ENCODE measurements around the gene FAM168B.

Gene FAM168B

GRCh38 chr2:131055169-131056065, 37.8 kb downstream of the FAM168B start:
- no peak for DNase-seq

DNA sequence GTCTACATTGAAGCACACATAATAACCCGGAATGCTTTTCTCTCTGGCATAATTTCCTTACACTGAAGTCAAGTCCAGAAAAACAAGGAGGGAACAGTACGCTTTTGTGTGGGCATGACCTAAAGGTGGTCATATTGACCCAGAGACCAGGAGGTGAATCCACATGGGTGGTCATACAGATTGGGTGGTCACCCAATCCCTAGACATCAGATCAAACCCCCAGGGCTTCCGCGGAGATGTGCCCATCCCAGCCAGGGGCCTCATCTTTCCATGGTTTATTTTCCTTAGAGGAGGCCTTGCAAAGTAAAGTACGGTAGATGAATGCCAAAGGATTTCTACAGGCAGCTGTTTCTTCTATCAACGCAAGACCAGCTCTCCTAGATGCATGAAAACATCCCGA, 38.8 kb downstream of the FAM168B start:
- no peak for DNase-seq

GRCh38 chr2:131052741-131053263, 40.5 kb downstream of the FAM168B start:
- DNase-seq, result no peak

DNA sequence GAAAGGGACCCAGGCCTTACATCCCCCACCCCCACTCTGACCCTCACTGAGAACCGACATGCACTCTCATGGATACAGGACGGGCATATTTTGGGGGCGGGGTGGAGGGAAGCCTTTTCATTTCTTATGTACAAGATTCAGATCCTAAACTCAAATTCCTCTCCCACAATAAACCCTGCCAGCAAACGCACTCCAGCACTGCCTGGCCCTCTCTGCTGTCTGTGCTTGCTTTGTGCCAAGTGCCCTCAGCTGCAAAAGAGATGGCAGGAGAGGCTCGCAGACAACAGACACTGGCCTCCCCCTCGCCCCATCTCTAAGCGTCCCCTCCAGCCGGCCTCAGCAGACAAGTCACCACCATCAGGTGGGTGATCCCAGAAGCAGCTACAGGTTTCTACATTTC, 42.4 kb downstream of the FAM168B start:
- peak in 2 of 14 donors; percentile 11 to 29 for DNase-seq

- no peak for DNase-seq
Observed at GRCh38 chr2:131049150-131049718, 44.0 kb downstream of the FAM168B start.

DNA sequence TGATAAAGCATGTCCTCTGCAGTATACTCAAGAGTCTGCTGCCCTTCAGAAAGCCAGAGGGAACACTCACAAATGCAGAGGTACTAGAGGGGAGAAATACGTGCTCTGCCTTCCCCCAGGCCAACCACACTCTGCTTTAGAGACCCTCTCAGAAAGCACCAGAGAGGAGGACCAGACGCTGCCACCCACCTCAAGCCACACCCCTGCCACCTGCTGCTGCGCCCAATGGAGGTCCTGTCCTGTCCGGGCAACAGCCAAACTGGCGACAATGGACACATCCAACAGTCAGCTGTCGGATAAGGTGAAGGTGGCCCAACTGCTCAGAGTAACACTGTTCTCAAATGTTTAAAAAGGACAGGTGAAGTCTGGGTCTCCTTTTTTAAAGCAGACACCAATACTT, 44.6 kb downstream of the FAM168B start:
- DNase-seq, result no peak

- DNase-seq, result no peak
Observed at GRCh38 chr2:131047920-131048560, 45.2 kb downstream of the FAM168B start.

DNA sequence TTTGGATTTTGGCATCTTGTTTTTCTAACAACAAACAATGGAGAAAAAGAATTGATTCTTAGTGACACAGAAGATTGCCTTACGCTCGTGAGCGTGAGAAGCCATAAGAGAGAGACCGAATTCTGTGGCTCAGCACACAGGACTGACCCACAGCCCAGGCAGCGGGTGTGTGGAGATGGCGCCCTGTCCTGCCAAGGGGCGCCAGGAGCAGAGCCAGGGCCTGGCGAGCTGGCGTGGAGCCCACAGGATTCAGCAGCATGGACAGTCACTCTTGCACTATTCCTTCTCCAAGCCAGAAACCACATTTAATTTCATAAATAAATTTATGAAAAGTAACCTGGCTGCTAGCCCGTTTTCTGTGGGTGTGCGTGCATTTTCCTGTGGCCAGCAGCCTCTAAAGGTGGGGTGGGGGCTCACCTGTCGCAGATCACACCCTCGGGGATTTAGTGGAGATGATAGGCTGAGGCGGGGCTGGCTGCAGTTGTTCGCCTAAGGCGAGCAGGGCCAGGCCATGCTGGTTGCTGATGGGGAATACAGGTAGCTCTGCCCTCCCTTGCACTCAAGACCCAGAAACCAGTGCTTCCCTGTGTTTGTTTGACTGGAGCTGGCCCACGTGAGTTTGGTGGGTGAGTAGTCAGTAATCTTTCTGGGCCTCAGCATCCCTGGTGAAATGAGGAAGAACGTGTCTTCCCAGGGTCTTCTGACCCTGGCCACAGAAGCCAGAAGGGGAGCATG, 46.2 kb downstream of the FAM168B start:
- peak in 2 of 14 donors; percentile 40 to 69 for DNase-seq

DNA sequence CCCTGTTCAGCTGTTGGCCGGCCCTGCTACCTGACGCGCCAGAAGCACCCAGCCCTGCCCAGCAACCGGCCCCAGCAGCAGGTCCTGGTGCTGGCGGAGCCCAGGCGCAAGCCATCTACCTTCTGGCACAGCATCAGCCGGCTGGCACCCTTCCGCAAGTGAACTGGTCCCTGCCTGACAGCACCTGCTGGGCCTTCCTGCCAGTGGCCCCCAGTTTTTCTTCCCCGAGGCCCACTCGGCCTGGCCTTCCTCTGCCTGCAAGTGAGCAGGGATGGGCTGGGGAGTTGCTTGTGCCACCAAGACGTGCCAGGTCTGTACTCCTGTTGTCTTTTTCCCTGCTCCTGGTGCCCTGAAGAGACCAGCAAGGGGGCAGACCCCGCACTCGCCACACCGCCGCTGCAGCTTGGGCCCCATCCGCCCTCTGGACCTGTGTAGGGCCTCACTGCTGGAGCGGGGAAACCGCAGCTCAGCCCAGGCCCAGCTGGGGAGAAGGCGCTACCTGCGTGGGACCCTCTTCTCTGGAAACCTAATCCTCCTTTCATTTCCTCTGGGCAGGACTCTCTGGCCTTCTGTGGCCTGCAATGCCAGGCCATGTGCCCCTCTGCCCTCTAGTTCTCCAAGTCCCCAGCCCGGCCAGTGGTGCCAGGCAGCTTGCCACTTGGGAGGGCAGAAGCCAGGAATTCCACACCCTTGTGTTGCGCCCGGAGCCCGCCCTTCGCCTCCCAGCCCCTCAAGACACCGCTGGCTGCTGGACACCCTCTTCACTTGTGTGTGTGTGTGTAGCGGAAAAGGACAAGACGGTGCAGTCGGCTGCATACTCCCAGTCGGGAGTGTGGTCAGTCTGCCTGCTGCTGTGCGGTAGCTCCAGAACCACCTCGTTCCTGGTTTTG, 47.0 kb downstream of the FAM168B start:
- peak in 3 of 14 donors; percentile 37 to 49 (median 46) for DNase-seq

DNA sequence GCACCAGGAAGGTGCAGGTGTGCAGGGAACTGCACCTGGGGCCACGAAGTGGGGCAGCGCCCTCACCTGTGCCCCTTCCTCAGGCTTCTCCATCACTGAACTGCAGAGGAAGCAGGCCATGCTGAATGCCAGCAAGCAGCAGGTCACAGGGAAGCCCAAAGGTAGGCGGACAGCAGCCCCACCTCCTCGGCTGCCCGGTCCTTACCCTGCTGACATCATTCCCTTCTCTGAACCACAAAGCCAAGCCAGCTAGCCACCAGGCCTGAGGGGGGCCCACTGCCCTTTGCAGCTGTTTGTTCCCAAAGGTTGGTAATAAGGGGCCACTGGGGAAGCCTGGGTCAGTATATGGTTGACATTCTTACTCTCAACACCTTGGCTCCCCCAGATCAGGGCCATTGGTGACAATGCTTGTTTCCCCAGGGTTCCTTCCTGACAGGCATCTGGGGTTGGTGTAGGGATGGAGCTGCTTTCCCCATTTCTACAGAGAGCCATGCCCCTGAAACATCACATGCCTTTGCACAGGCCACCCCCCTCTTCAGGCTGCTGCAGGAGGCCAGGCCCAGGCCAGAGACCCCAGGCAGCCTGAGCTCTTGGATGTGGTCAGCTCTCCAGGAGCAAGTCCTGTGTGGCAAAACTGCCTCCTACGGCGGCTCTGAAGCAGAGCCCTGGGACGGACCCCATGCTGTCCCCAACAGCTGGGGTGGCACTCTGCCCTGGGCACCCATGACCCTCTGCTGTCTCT, 47.8 kb downstream of the FAM168B start:
- DNase-seq, result no peak

GRCh38 chr2:131044757-131045150, 48.5 kb downstream of the FAM168B start:
- DNase-seq, result no peak

- no peak for DNase-seq
Observed at GRCh38 chr2:131044075-131044756, 49.0 kb downstream of the FAM168B start.

GRCh38 chr2:131043199-131044074, 49.8 kb downstream of the FAM168B start:
- DNase-seq, result no peak

- no peak for DNase-seq
Observed at GRCh38 chr2:131042148-131042775, 51.0 kb downstream of the FAM168B start.

DNA sequence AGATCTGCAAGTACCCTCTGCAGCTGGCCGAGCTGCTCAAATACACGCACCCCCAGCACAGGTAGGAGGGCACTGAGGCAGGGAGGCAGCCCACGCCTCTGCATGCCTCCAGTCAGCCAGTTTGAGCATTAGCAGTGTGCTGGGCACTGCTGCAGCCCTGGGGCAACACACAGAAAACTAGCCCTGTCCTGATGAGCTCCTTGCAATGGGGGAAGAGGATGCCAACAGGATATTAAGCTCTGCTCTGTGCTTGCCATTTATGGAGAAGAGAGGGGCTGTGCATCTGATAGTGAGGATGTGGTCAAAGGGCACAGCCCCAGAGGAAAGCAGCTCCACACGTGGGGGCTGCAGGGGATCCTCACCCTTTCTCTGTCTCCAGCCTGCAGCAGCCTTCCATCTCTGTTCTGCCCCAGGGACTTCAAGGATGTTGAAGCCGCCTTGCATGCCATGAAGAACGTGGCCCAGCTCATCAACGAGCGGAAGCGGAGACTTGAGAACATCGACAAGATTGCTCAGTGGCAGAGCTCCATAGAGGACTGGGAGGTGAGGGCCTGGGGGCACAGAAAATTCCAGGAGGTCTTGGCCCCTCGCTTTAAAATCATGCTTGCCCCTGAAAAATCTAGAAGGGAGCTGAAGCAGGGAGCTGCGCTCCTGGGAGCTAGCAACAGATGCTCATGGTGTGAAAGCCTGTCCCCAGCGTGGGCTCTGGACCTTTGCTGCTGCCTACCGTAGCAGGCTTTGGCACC, 51.7 kb downstream of the FAM168B start:
- DNase-seq, result no peak

DNA sequence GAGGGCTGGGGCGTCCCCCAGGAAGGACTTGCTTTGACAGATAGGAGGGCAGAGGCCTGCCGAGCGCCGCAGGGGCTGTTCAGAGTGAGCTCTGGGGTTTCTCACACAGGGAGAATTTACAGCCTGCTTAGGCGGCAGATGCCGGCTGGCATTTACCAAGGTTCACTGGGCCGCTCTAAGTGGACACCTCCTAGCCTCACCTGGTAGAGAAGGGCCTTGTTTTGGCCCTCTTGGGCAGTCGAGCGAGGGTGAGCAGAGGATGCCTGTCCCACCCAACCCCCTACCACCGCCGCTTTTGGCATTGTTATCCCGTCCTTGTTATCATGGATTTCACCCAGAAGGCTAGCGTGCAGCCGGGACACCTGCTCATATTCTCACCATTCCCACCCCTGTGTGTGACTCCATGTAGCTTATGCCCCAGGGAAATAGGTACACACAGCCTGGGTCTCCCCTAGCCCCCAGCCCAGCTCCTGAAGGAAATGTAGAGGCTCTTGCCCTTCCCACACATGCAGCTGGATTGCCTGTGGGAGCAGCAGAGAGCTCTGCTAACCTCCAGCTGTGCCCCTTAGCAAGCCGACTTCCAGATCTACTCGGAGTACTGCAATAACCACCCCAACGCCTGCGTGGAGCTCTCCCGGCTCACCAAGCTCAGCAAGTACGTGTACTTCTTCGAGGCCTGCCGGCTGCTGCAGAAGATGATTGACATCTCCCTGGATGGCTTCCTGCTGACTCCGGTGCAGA, 52.4 kb downstream of the FAM168B start:
- no peak for DNase-seq
